Left ventricle myocardium inferior (tissue), 1 donor: ENCODE data around the gene MLLT6. TPM values are rescaled to one million over a fixed set of nuclear protein-coding genes. Genes with fewer than 3 reads are reported as not detected.

ENCODE experiments used
- DNase-seq: peaks from one replicate; pipeline ENCODE4 v3.0.0-alpha.2; 2020
- H3K27ac ChIP-seq: fragments of 200-600 bp; replicated peaks from 2 replicates; pipeline ENCODE4 v1.8.0; 2021
- H3K27me3 ChIP-seq: fragments of 200-600 bp; 2 replicates; pipeline ENCODE4 v1.8.0; 2021; ENCODE audit warnings: low read depth
- H3K36me3 ChIP-seq: fragments of 200-600 bp; 2 replicates; pipeline ENCODE4 v1.8.0; 2021
- H3K4me1 ChIP-seq: fragments of 200-600 bp; 2 replicates; pipeline ENCODE4 v1.8.0; 2021
- H3K4me3 ChIP-seq: fragments of 200-600 bp; 2 replicates; pipeline ENCODE4 v1.8.0; 2021; ENCODE audit warnings: mild to moderate bottlenecking, moderate library complexity
- H3K9me3 ChIP-seq: fragments of 200-600 bp; replicated peaks from 2 replicates; pipeline ENCODE4 v1.8.0; 2021
- intact Hi-C: fragments of 100-400 bp; cut with micrococcal nuclease; formaldehyde crosslinking; loops from one replicate; pipeline ENCODE4 v1.11.0; 2022
- total RNA-seq: library from RNA; stranded (reverse); fragmentation: NEBNext Ultra II Directional; extraction: Animal tissue kit (Norgen Biotek cat#: 25700); gene quantifications from one replicate; pipeline ENCODE4 v1.2.1, GENCODE V29; 2021
- TF ChIP-seq, protein P1 (sequence below): fragments of 200-600 bp; IDR thresholded peaks from 2 replicates; pipeline ENCODE4 v1.8.0; 2021; ENCODE audit warnings: antibody characterized with exemption, mild to moderate bottlenecking, borderline replicate concordance
- donor health status: DM: no; HTN: yes; CAD: no; lungs with severe emphysema.

MLLT6 gene
- total RNA-seq, 1 donor from 2014 or later, result 74.1 TPM

DNA sequence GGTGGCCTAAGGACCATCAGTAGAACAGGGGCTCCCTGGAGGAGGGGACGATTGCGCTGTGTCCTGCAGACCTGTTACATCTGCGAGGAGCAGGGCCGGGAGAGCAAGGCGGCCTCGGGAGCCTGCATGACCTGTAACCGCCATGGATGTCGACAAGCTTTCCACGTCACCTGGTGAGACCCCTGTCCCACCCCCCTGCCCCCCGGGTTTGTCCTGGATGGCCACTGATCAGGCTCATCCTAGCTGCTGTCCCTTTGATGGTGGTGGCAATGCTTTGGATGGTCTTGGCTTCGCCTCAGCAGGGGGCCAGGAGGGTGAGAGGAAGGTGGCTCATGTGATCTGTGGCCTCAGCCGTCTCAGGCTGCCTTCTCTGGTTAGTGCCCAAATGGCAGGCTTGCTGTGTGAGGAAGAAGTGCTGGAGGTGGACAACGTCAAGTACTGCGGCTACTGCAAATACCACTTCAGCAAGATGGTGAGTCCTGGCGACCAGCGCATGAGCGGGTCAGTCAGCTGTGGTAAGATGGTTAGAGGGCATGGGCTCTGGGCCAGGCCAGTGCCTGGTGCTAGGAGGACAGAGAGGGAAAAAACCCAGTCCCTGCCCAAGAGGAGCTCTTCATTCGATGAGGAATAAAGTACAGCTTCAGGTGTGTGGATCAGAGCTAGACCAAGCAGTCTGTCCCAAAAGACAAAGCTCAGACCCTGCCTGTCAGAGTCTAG lies 4.2 kb downstream of the MLLT6 start:
- Histone ChIP-seq H3K27me3 (no peaks in the 10 kb centered on the region), H3K4me3 (no peak overlapping the region), H3K27ac (no peak overlapping the region), H3K4me1 (peaks cover 78% of the 10 kb centered on the region), H3K9me3 (no peaks in the 10 kb centered on the region), H3K36me3 (peaks cover 62% of the 10 kb centered on the region)
- no peak for DNase-seq
- intact Hi-C loops, result no loop called here
- TF ChIP-seq, protein P1, sequence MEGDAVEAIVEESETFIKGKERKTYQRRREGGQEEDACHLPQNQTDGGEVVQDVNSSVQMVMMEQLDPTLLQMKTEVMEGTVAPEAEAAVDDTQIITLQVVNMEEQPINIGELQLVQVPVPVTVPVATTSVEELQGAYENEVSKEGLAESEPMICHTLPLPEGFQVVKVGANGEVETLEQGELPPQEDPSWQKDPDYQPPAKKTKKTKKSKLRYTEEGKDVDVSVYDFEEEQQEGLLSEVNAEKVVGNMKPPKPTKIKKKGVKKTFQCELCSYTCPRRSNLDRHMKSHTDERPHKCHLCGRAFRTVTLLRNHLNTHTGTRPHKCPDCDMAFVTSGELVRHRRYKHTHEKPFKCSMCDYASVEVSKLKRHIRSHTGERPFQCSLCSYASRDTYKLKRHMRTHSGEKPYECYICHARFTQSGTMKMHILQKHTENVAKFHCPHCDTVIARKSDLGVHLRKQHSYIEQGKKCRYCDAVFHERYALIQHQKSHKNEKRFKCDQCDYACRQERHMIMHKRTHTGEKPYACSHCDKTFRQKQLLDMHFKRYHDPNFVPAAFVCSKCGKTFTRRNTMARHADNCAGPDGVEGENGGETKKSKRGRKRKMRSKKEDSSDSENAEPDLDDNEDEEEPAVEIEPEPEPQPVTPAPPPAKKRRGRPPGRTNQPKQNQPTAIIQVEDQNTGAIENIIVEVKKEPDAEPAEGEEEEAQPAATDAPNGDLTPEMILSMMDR, result no peak

- intact Hi-C loops, result no loop called here
- DNase-seq, result no peak
- Histone ChIP-seq H3K36me3 (peaks cover 70% of the 10 kb centered on the region), H3K27me3 (no peaks in the 10 kb centered on the region), H3K4me3 (no peak overlapping the region), H3K27ac (peak overlapping the region; percentile 76), H3K9me3 (no peaks in the 10 kb centered on the region), H3K4me1 (peaks cover 72% of the 10 kb centered on the region)
- TF ChIP-seq, protein P1, result no peak
Measured at GRCh38 chr17:38709864-38710603, 5.0 kb downstream of the MLLT6 start.

DNA sequence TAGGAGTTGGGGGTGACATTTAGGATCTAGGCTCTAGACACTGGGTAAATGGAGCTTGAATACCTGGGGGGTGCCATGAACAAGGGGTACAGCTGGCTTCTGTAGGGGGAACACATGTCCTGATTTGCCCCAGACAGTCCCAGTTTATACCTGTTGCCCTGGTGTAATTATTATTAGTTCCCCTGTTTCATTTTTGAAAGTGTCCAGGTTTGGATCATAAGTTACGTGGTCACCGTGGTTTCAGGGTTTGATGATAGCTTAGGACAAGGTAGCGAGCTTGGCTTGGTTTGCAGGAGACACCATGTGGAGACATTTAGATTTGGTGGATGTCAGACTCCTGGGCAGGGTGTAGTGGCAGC lies 5.5 kb downstream of the MLLT6 start:
- Histone ChIP-seq H3K4me1 (peaks cover 69% of the 10 kb centered on the region), H3K27ac (peak overlapping the region; percentile 76), H3K36me3 (peaks cover 75% of the 10 kb centered on the region), H3K9me3 (no peaks in the 10 kb centered on the region), H3K4me3 (no peak overlapping the region), H3K27me3 (no peaks in the 10 kb centered on the region)
- no peak for DNase-seq
- intact Hi-C loops, result no loop called here
- TF ChIP-seq, protein P1, result no peak

- Histone ChIP-seq H3K27ac (peak overlapping the region; percentile 76), H3K4me1 (peaks cover 69% of the 10 kb centered on the region), H3K4me3 (no peak overlapping the region), H3K9me3 (no peaks in the 10 kb centered on the region), H3K27me3 (no peaks in the 10 kb centered on the region), H3K36me3 (peaks cover 79% of the 10 kb centered on the region)
- intact Hi-C loops, result no loop called here
- TF ChIP-seq, protein P1, result no peak
- DNase-seq, result no peak
Measured at GRCh38 chr17:38710985-38711384, 5.9 kb downstream of the MLLT6 start.

DNA sequence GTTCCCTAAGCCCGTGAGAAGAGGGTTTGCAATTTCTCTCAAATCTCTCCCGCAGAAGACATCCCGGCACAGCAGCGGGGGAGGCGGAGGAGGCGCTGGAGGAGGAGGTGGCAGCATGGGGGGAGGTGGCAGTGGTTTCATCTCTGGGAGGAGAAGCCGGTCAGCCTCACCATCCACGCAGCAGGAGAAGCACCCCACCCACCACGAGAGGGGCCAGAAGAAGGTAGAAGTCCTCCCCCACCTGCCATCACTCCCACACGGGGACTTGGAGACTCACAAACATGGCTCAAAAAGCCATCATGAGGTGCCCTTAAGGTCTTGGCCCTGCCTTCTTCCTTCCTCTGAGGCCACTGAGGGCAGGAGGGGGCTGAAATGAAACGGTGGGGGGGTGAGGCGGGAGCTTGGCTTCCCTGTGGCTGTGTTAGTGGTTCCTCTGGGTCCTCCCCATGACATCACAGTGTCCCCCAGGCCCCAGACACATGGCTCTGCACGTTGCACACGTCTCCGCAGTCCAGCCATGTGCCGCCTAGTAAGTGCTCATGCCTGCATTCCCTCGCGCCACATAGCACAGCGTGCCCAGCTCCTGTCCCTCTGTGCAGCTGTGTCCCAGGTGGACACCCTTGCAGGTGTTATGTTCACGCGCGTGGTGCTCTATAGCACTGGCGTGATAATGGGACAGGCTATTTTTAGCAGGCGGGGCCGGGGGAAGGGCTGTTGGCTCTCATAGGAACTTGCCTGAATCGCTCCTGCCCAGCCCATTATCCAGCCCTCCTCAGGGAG lies 6.9 kb downstream of the MLLT6 start:
- intact Hi-C loops, result no loop called here
- peaks cover 89% of the 10 kb centered on the region for H3K36me3 ChIP-seq
- peaks cover 60% of the 10 kb centered on the region for H3K4me1 ChIP-seq
- peak; percentile 67 for DNase-seq
- H3K4me3 ChIP-seq, result no peak overlapping the region
- H3K27me3 ChIP-seq, result no peaks in the 10 kb centered on the region
- TF ChIP-seq, protein P1, result no peak
- peak overlapping the region; percentile 76 for H3K27ac ChIP-seq
- H3K9me3 ChIP-seq, result no peaks in the 10 kb centered on the region
